ENCODE data around the gene TSPAN3.

TSPAN3 gene

GRCh38 chr15:77028451-77029165 is 42.3 kb downstream of the TSPAN3 start:
- H3K9me3 ChIP-seq (ENCODE audit: control insufficient read depth, insufficient read depth, low read length) = no peaks in the 10 kb centered on the region
- H3K4me3 ChIP-seq (ENCODE audit: low read length) = peak overlapping the region; percentile 24; the same call in 1 of the 2 replicates
- no peak for DNase-seq (ENCODE audit: low read depth, low spot score)
- no peak overlapping the region for H3K27ac ChIP-seq (ENCODE audit: low read length)
- no peaks in the 10 kb centered on the region; the same call in 1 of the 2 replicates for H3K4me1 ChIP-seq (ENCODE audit: control insufficient read depth, insufficient read depth, low read length)
- H3K36me3 ChIP-seq (ENCODE audit: control insufficient read depth, insufficient read depth, low read length) = no peaks in the 10 kb centered on the region
- no peaks in the 10 kb centered on the region for H3K27me3 ChIP-seq (ENCODE audit: control insufficient read depth, insufficient read depth, low read length)
- WGBS (ENCODE audit: insufficient coverage, insufficient read length) = no CpG with 5 or more reads among the region's 22 CpGs

GRCh38 chr15:77027697-77028450 is 43.0 kb downstream of the TSPAN3 start:
- Histone ChIP-seq H3K27me3 (ENCODE audit: control insufficient read depth, insufficient read depth, low read length) (no peaks in the 10 kb centered on the region), H3K9me3 (ENCODE audit: control insufficient read depth, insufficient read depth, low read length) (no peaks in the 10 kb centered on the region), H3K36me3 (ENCODE audit: control insufficient read depth, insufficient read depth, low read length) (no peaks in the 10 kb centered on the region), H3K4me3 (ENCODE audit: low read length) (peak overlapping the region; percentile 24; the same call in 1 of the 2 replicates), H3K27ac (ENCODE audit: low read length) (no peak overlapping the region), H3K4me1 (ENCODE audit: control insufficient read depth, insufficient read depth, low read length) (no peaks in the 10 kb centered on the region; the same call in 1 of the 2 replicates)
- no peak for DNase-seq (ENCODE audit: low read depth, low spot score)
- WGBS (ENCODE audit: insufficient coverage, insufficient read length) = no CpG with 5 or more reads among the region's 45 CpGs

- DNase-seq (ENCODE audit: low read depth, low spot score) = no peak
- Histone ChIP-seq H3K9me3 (ENCODE audit: control insufficient read depth, insufficient read depth, low read length) (no peaks in the 10 kb centered on the region), H3K4me1 (ENCODE audit: control insufficient read depth, insufficient read depth, low read length) (no peaks in the 10 kb centered on the region; the same call in 1 of the 2 replicates), H3K27ac (ENCODE audit: low read length) (no peak overlapping the region), H3K27me3 (ENCODE audit: control insufficient read depth, insufficient read depth, low read length) (no peaks in the 10 kb centered on the region), H3K4me3 (ENCODE audit: low read length) (no peak overlapping the region), H3K36me3 (ENCODE audit: control insufficient read depth, insufficient read depth, low read length) (no peaks in the 10 kb centered on the region)
- no CpG with 5 or more reads among the region's 12 CpGs for WGBS (ENCODE audit: insufficient coverage, insufficient read length)
These were observed 43.7 kb downstream of the TSPAN3 start for GRCh38 chr15:77027111-77027696.

GRCh38 chr15:77026501-77027110 is 44.3 kb downstream of the TSPAN3 start:
- no CpG with 5 or more reads among the region's 12 CpGs for WGBS (ENCODE audit: insufficient coverage, insufficient read length)
- Histone ChIP-seq H3K27me3 (ENCODE audit: control insufficient read depth, insufficient read depth, low read length) (no peaks in the 10 kb centered on the region), H3K4me1 (ENCODE audit: control insufficient read depth, insufficient read depth, low read length) (no peaks in the 10 kb centered on the region; the same call in 1 of the 2 replicates), H3K36me3 (ENCODE audit: control insufficient read depth, insufficient read depth, low read length) (no peaks in the 10 kb centered on the region), H3K27ac (ENCODE audit: low read length) (no peak overlapping the region), H3K9me3 (ENCODE audit: control insufficient read depth, insufficient read depth, low read length) (no peaks in the 10 kb centered on the region), H3K4me3 (ENCODE audit: low read length) (no peak overlapping the region)
- DNase-seq (ENCODE audit: low read depth, low spot score) = no peak

GRCh38 chr15:77025941-77026411 is 44.9 kb downstream of the TSPAN3 start:
- Histone ChIP-seq H3K36me3 (ENCODE audit: control insufficient read depth, insufficient read depth, low read length) (no peaks in the 10 kb centered on the region), H3K27me3 (ENCODE audit: control insufficient read depth, insufficient read depth, low read length) (no peaks in the 10 kb centered on the region), H3K4me3 (ENCODE audit: low read length) (no peak overlapping the region), H3K4me1 (ENCODE audit: control insufficient read depth, insufficient read depth, low read length) (no peaks in the 10 kb centered on the region; the same call in none of the 2 replicates), H3K27ac (ENCODE audit: low read length) (no peak overlapping the region), H3K9me3 (ENCODE audit: control insufficient read depth, insufficient read depth, low read length) (no peaks in the 10 kb centered on the region)
- no peak for DNase-seq (ENCODE audit: low read depth, low spot score)
- no CpG with 5 or more reads among the region's 4 CpGs for WGBS (ENCODE audit: insufficient coverage, insufficient read length)

- Histone ChIP-seq H3K4me1 (ENCODE audit: control insufficient read depth, insufficient read depth, low read length) (no peaks in the 10 kb centered on the region; the same call in none of the 2 replicates), H3K27ac (ENCODE audit: low read length) (no peak overlapping the region)
- WGBS (ENCODE audit: insufficient coverage, insufficient read length) = no CpG with 5 or more reads among the region's 15 CpGs
These were observed 45.6 kb downstream of the TSPAN3 start for GRCh38 chr15:77025083-77025901.

GRCh38 chr15:77024273-77025082 is 46.4 kb downstream of the TSPAN3 start:
- Histone ChIP-seq H3K4me1 (ENCODE audit: control insufficient read depth, insufficient read depth, low read length) (no peaks in the 10 kb centered on the region; the same call in none of the 2 replicates), H3K36me3 (ENCODE audit: control insufficient read depth, insufficient read depth, low read length) (no peaks in the 10 kb centered on the region), H3K27me3 (ENCODE audit: control insufficient read depth, insufficient read depth, low read length) (no peaks in the 10 kb centered on the region), H3K9me3 (ENCODE audit: control insufficient read depth, insufficient read depth, low read length) (no peaks in the 10 kb centered on the region), H3K4me3 (ENCODE audit: low read length) (no peak overlapping the region), H3K27ac (ENCODE audit: low read length) (no peak overlapping the region)
- WGBS (ENCODE audit: insufficient coverage, insufficient read length) = no CpG with 5 or more reads among the region's 17 CpGs
- no peak for DNase-seq (ENCODE audit: low read depth, low spot score)

More at GRCh38 chr15:77025083-77025901, 45.6 kb downstream of the TSPAN3 start:
- Histone ChIP-seq H3K27me3 (ENCODE audit: control insufficient read depth, insufficient read depth, low read length) (no peaks in the 10 kb centered on the region), H3K4me3 (ENCODE audit: low read length) (no peak overlapping the region), H3K9me3 (ENCODE audit: control insufficient read depth, insufficient read depth, low read length) (no peaks in the 10 kb centered on the region), H3K36me3 (ENCODE audit: control insufficient read depth, insufficient read depth, low read length) (no peaks in the 10 kb centered on the region)
- DNase-seq (ENCODE audit: low read depth, low spot score) = no peak

- Histone ChIP-seq H3K27ac (ENCODE audit: low read length) (no peak overlapping the region), H3K4me3 (ENCODE audit: low read length) (no peak overlapping the region), H3K36me3 (ENCODE audit: control insufficient read depth, insufficient read depth, low read length) (no peaks in the 10 kb centered on the region), H3K27me3 (ENCODE audit: control insufficient read depth, insufficient read depth, low read length) (no peaks in the 10 kb centered on the region), H3K9me3 (ENCODE audit: control insufficient read depth, insufficient read depth, low read length) (no peaks in the 10 kb centered on the region), H3K4me1 (ENCODE audit: control insufficient read depth, insufficient read depth, low read length) (no peaks in the 10 kb centered on the region; the same call in none of the 2 replicates)
- WGBS (ENCODE audit: insufficient coverage, insufficient read length) = no CpG with 5 or more reads among the region's 20 CpGs
- DNase-seq (ENCODE audit: low read depth, low spot score) = no peak
These were observed 47.2 kb downstream of the TSPAN3 start for GRCh38 chr15:77023576-77024272.
